ENCODE data around the gene DENND2D. TPM values are rescaled to one million over a fixed set of nuclear protein-coding genes. Genes with fewer than 3 reads are reported as not detected.
"Not testable (repeated sequence)": the region's sequence is repeated elsewhere in the genome, so short reads cannot be mapped to it uniquely, and the experiment has no call there.

Gene DENND2D
- total RNA-seq, 1 donor: 49.5 TPM

DNA sequence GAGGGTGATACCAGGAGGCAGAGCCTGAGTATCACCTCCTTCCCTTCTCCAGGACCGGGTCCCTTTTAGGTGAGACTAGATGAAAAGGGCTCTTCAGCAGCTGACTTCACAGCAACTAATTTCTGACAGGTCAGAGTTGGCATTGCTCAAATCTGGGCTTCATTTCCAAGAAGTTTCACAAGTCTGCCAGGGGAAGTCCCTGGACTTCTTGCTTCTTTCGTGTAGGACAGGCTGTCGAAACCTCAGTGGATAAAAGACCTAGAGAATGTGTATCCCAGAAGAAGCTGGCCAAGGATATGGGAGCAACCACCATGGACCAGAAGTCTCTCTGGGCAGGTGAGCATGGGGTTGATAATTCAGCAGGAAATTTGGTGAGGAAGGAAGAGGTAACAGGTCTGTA is 27.0 kb upstream of the DENND2D start, which contains the start of gene CHI3L2:
Gene CHI3L2, plus strand, starts transcription at position 280 of the 400 bp plus-strand sequence. Its CDS starts 17 bp downstream, at position 297.
- no peaks in the 10 kb centered on the region for H3K9me3 ChIP-seq (ENCODE audit: low read depth, low read length)

DNA sequence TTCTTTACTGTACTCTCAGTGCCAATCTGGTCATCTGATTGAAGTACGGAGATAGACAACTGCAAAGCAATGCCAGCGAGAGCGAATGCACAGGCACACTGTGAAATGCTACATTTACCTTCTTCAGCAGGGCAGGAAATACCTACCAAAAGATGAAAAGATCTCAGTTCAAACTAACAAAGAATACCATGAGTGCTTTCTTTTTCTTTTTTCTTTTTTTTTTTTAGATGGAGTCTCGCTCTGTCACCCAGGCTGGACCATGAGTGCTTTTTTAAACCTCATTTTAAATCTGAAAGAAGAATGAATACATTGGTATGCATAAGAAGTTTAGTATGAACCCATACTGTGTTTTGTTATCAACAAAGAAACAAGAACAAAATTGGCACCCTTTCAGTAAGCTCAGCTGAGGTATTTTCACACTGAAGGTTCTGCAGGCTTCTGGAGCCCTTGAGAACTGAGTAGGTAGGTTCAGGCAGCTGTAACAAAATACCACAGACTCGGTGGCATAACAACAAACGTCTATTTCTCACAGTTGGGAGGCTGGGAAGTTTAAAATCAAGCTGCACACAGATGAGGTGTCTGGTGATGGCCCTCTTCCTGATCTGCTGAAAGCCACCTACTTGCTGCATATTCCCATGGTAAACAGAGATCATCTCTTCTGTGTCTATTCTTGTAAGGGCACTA is 25.4 kb upstream of the DENND2D start:
- no peak overlapping the region for H3K4me3 ChIP-seq (ENCODE audit: low read length)
- no peaks in the 10 kb centered on the region for H3K9me3 ChIP-seq (ENCODE audit: low read depth, low read length)
- no peaks in the 10 kb centered on the region for H3K27me3 ChIP-seq (ENCODE audit: insufficient read depth, low read length)
- H3K4me1 ChIP-seq (ENCODE audit: insufficient read depth, low read length): peaks cover 66% of the 10 kb centered on the region

More for the DNA sequence above, 27.0 kb upstream of the DENND2D start, which contains the start of gene CHI3L2:
- Histone ChIP-seq H3K27me3 (ENCODE audit: insufficient read depth, low read length) (no peaks in the 10 kb centered on the region), H3K4me3 (ENCODE audit: low read length) (no peak within 1 kb of the TSS), H3K4me1 (ENCODE audit: insufficient read depth, low read length) (peaks cover 50% of the 10 kb centered on the region)

GRCh38 chr1:111225091-111225490 is 24.6 kb upstream of the DENND2D start:
- Histone ChIP-seq H3K27me3 (ENCODE audit: insufficient read depth, low read length) (no peaks in the 10 kb centered on the region), H3K4me1 (ENCODE audit: insufficient read depth, low read length) (peaks cover 68% of the 10 kb centered on the region), H3K9me3 (ENCODE audit: low read depth, low read length) (no peaks in the 10 kb centered on the region), H3K4me3 (ENCODE audit: low read length) (no peak overlapping the region)

DNA sequence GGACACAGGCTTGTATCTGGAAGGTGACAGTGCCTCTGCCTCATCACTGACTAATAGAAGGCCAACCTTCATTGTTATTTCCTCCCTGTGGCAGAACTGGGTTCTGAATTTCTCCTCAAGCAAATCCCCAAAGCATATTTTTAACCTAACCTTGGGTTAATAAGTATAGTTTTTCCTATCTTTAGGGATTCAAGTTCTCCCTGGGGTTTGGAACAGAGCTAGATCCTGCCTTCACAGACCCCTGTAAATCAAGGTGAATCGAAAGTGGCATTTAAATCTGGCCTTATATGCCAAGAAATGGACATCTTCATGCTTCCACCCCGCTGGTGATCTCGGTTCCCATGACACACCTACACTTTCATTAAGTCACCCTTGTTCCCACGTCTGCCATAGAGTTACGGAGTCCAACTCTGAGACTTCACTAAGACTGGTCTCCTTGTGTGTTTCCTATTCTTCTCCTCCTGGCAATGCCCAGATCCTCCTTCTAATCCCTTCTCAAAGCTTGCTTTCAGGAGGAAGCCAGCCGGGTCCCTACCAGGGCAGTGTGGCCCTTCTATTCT is 22.8 kb upstream of the DENND2D start:
- no peaks in the 10 kb centered on the region for H3K27me3 ChIP-seq (ENCODE audit: insufficient read depth, low read length)
- H3K9me3 ChIP-seq (ENCODE audit: low read depth, low read length): no peaks in the 10 kb centered on the region
- H3K4me3 ChIP-seq (ENCODE audit: low read length): no peak overlapping the region
- peaks cover 82% of the 10 kb centered on the region for H3K4me1 ChIP-seq (ENCODE audit: insufficient read depth, low read length)

DNA sequence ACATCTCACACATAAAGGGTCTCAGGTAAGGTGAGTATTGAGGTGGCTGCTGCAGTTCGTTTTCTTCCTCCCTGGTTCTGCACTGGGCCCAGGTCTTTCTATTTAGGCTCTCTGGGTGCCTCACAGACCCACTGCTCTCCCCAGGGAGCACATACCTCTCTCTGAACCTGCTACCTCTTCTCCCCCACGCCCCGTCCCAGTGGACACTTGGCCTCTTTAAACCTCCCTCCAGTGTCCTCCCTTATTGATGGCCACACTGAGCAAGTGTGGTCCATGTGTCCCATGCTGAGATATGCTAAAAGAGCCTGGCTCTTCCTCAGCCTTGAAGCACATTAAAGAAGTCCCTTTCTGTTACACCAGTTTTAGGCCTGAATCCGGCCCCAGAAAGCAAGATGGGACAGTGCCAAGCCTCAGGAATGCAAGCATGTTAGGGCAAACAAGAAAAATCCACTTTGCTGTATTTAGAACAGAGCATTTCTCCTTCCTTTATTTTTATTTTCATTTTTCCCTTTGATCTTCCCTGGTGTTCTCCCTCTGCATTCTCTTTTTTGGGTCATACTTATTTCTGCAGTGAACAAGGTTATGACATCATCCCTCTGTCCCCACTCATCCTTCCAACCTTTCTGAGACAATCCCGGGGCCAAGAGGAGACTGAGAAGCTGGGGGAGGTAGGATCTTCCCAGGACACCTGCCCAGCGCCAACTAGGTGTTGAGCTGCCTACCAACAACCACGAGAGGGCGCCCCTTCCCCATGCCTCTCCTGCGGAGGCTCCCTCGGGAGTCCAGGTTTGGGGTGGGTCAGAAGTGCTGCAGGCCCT is 22.1 kb upstream of the DENND2D start:
- no peaks in the 10 kb centered on the region for H3K9me3 ChIP-seq (ENCODE audit: low read depth, low read length)
- H3K4me1 ChIP-seq (ENCODE audit: insufficient read depth, low read length): peaks cover 80% of the 10 kb centered on the region
- H3K4me3 ChIP-seq (ENCODE audit: low read length): no peak overlapping the region
- H3K27me3 ChIP-seq (ENCODE audit: insufficient read depth, low read length): no peaks in the 10 kb centered on the region

DNA sequence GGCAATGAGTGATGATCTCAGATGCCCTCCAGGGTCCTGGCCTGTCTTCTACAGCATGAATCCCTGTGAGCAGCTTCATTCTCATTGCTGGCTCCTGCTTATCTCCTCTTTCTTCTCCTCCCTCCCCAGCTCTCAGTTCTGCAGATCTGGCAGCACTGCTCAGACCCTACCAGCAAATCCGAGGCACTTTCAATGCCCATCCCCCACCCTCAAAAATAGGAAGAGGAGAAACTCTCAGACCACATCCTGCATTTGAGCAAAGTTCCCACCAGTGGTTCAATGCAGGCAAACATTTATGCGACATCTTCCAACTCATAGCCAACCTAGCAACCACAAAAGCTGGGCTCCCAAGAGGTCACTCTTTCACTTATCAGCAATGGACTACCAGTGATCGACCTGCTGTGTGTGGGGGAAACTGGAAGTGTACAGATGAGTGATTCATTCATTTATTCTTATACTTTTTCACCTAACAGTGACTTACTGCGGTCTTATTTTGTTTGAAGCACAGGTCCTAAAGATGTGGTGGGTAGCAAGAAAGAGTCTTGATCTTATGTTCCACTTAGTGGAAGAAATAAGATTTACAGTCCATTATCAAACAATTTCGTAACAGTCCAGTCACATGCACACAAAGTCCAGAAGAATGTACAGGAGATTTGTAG is 21.3 kb upstream of the DENND2D start:
- H3K4me1 ChIP-seq (ENCODE audit: insufficient read depth, low read length): peaks cover 80% of the 10 kb centered on the region
- H3K27me3 ChIP-seq (ENCODE audit: insufficient read depth, low read length): no peaks in the 10 kb centered on the region
- no peaks in the 10 kb centered on the region for H3K9me3 ChIP-seq (ENCODE audit: low read depth, low read length)
- no peak overlapping the region for H3K4me3 ChIP-seq (ENCODE audit: low read length)

GRCh38 chr1:111221276-111221632 is 20.8 kb upstream of the DENND2D start:
- no peaks in the 10 kb centered on the region for H3K27me3 ChIP-seq (ENCODE audit: insufficient read depth, low read length)
- H3K4me1 ChIP-seq (ENCODE audit: insufficient read depth, low read length): peaks cover 80% of the 10 kb centered on the region
- H3K9me3 ChIP-seq (ENCODE audit: low read depth, low read length): no peaks in the 10 kb centered on the region
- no peak overlapping the region for H3K4me3 ChIP-seq (ENCODE audit: low read length)

DNA sequence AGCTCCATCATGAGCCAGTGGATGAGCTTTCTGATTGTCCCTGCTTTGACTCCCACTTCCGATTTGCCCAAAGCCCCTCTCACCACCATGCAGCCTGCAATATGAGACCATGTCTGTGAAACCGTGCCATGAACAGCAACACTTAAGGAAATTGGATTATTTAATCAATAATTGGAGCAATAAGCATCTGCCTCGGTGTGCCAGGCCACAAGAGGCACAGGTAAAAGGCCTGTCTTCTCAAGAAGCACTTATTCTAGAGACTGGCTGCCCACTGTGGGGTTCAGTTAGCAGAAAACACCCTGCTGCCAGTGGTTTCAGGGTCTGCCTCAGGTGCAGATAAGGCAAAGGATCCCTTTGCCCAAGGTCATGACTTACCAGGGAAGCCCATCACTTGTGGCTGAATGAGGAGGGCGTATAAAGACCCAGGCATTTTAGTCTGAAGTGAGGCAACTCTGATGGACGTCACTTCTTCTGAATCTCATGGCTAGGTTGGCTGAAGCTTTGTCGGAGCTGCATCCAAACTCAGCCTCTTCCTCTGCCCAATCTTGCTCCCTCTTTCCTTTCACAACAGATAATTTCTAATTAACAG is 19.9 kb upstream of the DENND2D start:
- H3K27me3 ChIP-seq (ENCODE audit: insufficient read depth, low read length): no peaks in the 10 kb centered on the region
- peaks cover 81% of the 10 kb centered on the region for H3K4me1 ChIP-seq (ENCODE audit: insufficient read depth, low read length)
- no peak overlapping the region for H3K4me3 ChIP-seq (ENCODE audit: low read length)
- no peaks in the 10 kb centered on the region for H3K9me3 ChIP-seq (ENCODE audit: low read depth, low read length)

- Histone ChIP-seq H3K9me3 (ENCODE audit: low read depth, low read length) (no peaks in the 10 kb centered on the region), H3K27me3 (ENCODE audit: insufficient read depth, low read length) (no peaks in the 10 kb centered on the region), H3K4me3 (ENCODE audit: low read length) (no peak overlapping the region)
These were observed 19.3 kb upstream of the DENND2D start for GRCh38 chr1:111219557-111220286.

DNA sequence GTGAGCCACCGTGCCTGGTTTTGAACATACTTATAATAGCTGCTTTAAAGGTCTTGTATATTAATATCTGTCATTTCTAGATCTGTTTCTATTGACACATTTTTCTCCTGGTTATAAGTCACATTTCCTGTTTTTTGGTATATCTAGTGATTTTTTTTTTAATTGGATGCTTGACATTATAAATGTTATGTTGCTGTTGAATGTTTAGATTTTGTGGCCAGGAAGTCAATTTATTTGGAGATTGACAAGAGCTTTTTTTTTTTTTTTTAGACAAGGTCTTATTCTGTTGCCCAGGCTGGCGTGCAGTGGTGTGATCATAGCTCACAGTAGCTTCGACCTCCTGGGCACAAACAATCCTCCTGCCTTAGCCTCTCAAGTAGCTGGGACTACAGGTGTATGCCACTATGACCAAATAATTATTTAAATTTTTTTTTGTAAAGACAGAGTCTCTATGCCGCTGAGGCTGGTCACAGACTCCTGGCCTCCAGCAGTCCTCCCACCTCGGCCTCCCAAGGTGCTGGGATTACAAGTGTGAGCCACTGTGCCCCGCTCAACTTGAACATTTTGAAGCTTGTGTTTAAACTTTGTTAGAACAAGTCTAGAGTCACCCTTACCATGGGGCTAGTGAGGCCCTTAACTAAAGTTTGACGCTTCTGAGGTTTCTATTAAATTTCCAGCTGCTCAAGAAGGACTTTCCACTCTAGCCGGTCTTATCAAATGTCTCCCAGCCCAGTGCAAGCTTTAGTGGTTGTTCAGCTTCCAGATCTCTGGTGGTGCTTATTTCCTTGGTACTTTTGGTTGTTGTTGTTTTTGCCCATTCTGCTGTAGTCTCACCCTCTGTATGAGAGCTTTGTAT is 18.5 kb upstream of the DENND2D start:
- no peak overlapping the region for H3K4me3 ChIP-seq (ENCODE audit: low read length)
- H3K27me3 ChIP-seq (ENCODE audit: insufficient read depth, low read length): no peaks in the 10 kb centered on the region
- H3K9me3 ChIP-seq (ENCODE audit: low read depth, low read length): no peaks in the 10 kb centered on the region
- H3K4me1 ChIP-seq (ENCODE audit: insufficient read depth, low read length): peaks cover 95% of the 10 kb centered on the region

More at GRCh38 chr1:111219557-111220286, 19.3 kb upstream of the DENND2D start:
- H3K4me1 ChIP-seq (ENCODE audit: insufficient read depth, low read length): peaks cover 87% of the 10 kb centered on the region

- Histone ChIP-seq H3K27me3 (ENCODE audit: insufficient read depth, low read length) (no peaks in the 10 kb centered on the region), H3K4me3 (ENCODE audit: low read length) (no peak overlapping the region), H3K9me3 (ENCODE audit: low read depth, low read length) (no peaks in the 10 kb centered on the region), H3K4me1 (ENCODE audit: insufficient read depth, low read length) (peaks cover 98% of the 10 kb centered on the region)
These were observed 16.9 kb upstream of the DENND2D start for GRCh38 chr1:111217183-111217910.

DNA sequence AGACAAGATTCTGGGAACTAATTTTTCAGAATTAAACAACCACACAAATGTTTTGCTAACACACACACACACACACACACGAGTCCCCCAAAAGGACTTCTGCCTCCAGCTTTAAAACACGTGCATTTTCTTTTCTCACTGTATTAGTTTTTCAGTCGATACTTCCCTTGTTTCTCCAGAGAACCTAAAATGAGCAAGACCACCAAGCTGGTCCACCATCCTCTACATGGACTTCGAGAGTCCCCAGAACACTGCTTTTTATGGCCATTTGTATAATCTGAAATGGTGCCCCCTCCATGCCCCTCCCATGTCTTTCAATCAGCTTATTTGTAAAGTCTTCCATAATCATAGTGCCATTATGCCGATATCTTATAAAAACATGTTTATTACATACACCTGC is 16.3 kb upstream of the DENND2D start:
- no peaks in the 10 kb centered on the region for H3K9me3 ChIP-seq (ENCODE audit: low read depth, low read length)
- no peaks in the 10 kb centered on the region for H3K27me3 ChIP-seq (ENCODE audit: insufficient read depth, low read length)
- peaks cover 96% of the 10 kb centered on the region for H3K4me1 ChIP-seq (ENCODE audit: insufficient read depth, low read length)
- no peak overlapping the region for H3K4me3 ChIP-seq (ENCODE audit: low read length)

- H3K4me1 ChIP-seq (ENCODE audit: insufficient read depth, low read length): peaks cover 82% of the 10 kb centered on the region
- not testable (repeated sequence) for H3K9me3 ChIP-seq (ENCODE audit: low read depth, low read length); H3K4me3 ChIP-seq (ENCODE audit: low read length); H3K27me3 ChIP-seq (ENCODE audit: insufficient read depth, low read length)
These were observed 14.8 kb upstream of the DENND2D start for GRCh38 chr1:111215285-111215684.
